Measurements from ENCODE around the gene WDR26.
A peak's percentile ranks its signal among the peaks of the same experiment; 100 is the strongest.
"Not testable (repeated sequence)": the region's sequence is repeated elsewhere in the genome, so short reads cannot be mapped to it uniquely, and the experiment has no call there.

Gene WDR26

GRCh38 chr1:224392411-224393249 lies 42.0 kb downstream of the WDR26 start:
- peak; percentile 95 for DNase-seq

DNA sequence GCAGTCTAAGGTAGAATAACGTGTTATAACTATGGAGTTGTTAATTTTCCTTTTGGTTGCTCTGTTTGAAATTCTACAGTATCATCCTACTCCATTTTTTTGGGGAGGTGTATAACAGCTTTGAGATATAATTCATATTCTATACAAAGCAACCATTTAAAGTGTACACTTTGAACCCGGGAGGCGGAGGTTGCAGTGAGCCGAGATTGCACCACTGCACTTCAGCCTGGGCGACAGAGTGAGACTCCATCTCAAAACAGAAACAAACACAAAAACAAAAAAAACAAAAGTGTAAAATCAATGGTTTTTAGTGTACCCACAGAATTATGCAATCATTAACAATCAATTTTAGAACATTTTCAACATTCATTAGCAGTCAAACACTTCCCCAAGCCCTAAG lies 44.1 kb downstream of the WDR26 start:
- DNase-seq: no peak

- DNase-seq: no peak
These were observed 46.7 kb downstream of the WDR26 start for GRCh38 chr1:224387943-224388342.

- DNase-seq: no peak
These were observed 47.2 kb downstream of the WDR26 start for GRCh38 chr1:224387302-224387912.

DNA sequence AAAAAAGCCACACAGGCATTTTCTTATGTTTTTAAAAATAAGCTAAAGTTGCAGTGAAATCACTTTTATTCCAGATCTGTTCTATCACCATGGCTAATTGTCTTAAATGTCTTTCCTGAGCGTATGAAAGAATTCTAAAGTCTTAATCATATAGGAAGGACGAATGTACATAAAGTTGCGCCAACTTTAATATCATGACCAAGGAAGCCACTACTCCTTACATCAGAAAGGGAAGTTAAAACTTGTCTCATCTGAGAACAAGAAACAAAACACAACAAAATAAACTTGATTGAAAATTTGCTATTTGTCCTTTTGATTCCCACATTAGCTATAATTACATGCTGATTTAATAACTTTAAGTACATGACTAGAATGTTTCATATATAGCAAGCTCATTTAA lies 51.4 kb downstream of the WDR26 start:
- no peak for DNase-seq

- DNase-seq: no peak
These were observed 52.6 kb downstream of the WDR26 start for GRCh38 chr1:224381880-224382548.

DNA sequence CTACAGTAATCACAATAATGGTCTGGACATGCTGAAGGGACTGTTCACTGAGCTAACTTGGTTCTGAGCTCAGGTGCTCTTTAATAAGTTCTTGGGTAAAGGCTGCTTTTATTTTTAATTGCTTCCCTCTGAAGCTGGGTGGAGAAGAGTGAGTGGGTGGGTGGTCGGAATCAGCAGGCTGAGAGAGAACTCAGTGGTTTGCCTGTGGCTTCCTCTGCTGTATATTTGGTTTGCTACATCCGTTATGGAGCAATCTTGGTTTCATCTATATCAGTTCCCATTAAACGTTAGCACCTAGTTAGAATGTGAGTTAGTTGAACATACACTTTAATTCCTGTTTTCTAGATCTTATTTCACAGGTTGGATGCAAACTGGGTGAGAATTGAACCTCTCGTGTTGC lies 54.6 kb downstream of the WDR26 start:
- DNase-seq: peak; percentile 60

- DNase-seq: peak; percentile 27
These were observed 55.6 kb downstream of the WDR26 start for GRCh38 chr1:224378855-224379631.

DNA sequence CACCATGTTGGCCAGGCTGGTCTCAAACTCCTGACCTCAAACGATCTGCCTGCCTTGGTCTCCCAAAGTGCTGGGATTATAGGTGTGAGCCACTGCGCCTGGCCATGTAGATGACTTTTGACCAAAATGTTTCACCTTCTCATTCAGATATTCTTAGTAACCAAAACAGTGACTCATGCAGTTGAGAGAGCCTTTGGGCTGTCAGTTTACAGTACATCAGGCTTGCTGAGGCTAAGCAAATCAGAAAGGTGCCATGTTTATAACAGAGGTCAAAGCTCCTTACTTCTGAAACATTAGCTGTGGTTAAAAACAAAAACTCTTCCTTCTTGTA lies 57.0 kb downstream of the WDR26 start:
- DNase-seq: no peak

DNA sequence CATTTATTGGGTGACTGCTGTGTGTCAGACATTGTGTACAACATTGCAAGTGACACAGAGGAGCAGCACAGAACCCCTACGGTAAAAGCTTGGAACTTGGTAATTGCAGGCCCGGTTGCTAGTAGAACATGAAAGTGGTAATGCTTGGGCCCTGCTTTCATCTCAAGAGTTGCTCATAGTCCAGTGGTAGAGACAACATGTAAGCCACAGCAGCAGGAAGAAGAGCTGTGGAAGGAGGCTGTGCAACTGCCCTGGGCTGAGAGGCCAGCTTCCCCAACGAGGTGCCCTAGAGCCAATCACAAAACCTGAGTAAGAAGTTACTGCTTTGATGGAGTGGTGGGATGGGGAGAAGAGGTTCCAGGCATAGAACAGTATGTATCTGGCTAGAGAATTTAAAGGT lies 59.5 kb downstream of the WDR26 start:
- no peak for DNase-seq

- no peak for DNase-seq
These were observed 61.5 kb downstream of the WDR26 start for GRCh38 chr1:224373008-224373590.

GRCh38 chr1:224368409-224368808 lies 66.2 kb downstream of the WDR26 start:
- no peak for DNase-seq

GRCh38 chr1:224359207-224359606 lies 75.4 kb downstream of the WDR26 start:
- no peak for DNase-seq

- DNase-seq: peak; percentile 56
These were observed 76.4 kb downstream of the WDR26 start for GRCh38 chr1:224358237-224358636.

GRCh38 chr1:224357626-224358124 lies 76.9 kb downstream of the WDR26 start:
- DNase-seq: peak; percentile 80

- peak; percentile 98 for DNase-seq
These were observed 77.6 kb downstream of the WDR26 start, which contains the start of gene CNIH4 for GRCh38 chr1:224356685-224357625. TSS of gene CNIH4 (plus strand) at chr1:224356879. CDS start at chr1:224356925, 46 bp downstream.

GRCh38 chr1:224353975-224354925 lies 80.3 kb downstream of the WDR26 start:
- no peak for DNase-seq

DNA sequence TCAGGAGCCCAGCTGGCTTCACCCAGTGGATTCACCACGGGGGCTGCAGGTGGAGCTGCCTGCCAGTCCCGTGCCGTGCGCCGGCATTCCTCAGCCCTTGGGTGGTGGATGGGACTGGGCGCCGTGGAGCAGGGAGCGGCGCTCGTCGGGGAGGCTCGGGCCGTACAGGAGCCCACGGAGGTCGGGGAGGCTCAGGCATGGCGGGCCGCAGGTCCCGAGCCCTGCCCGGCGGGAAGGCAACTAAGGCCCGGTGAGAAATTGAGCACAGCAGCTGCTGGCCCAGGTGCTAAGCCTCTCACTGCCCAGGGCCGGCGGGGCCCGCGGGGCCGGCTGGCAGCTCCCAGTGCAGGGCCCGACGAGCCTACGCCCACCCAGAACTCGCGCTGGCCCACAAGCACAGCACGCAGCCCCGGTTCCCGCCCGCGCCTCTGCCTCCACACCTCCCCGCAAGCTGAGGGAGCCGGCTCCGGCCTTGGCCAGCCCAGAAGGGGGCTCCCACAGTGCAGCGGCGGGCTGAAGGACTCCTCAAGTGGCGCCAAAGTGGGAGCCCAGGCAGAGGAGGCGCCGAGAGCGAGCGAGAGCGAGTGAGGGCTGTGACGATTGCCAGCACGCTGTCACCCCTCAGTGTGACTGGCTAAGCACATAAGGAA lies 82.0 kb downstream of the WDR26 start:
- DNase-seq: not testable (repeated sequence)

GRCh38 chr1:224349716-224350115 lies 84.9 kb downstream of the WDR26 start:
- DNase-seq: not testable (repeated sequence)

GRCh38 chr1:224348137-224348536 lies 86.5 kb downstream of the WDR26 start:
- no peak for DNase-seq
